ENCODE measurements around the gene CHRND.

CHRND gene

DNA sequence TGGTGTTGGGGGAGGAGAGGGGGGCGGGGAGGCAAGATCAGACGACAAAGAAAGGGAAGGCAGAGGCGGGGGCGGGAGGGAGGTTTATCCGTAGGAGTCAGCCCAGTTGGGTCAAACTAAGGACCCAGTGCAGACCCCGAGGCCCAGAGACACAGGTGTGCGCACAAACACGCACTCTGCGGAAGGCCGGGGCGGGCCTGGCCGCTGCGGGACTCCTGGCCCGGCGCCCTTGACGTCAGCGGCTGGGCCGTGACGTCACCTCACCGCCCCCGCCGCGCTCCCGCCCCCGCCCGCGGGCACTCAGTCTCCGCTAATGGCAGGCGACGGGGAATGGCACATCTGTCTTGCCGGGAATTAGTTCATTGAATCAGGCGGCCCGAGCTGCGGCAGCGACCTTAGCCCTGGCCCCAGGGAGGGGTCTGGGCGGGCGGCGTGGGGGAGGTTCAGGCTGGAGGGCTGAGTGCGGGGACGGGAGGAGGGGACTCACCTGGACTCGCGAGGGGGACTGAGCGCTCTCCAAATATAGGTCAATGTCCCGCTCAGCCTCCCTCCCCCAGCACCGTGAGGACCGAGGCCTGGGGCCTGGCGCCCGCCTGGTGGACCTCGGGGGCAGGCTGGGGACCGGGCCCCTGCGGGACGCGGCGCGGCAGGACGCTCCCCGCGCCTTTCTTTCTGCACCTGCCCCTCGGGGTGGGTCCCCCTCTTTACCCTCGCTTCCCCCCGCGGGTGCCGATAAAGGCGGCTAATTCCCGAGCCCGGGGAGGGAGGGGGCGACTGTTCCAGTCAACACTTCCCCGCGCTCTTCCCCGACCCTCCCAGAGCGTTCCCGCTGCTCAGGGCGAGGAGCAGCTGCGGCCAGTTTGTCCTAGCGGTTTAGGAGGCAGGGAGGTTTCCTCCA is 22.8 kb upstream of the CHRND start:
- DNase-seq (ENCODE audit: low read depth, low spot score), result no peak

DNA sequence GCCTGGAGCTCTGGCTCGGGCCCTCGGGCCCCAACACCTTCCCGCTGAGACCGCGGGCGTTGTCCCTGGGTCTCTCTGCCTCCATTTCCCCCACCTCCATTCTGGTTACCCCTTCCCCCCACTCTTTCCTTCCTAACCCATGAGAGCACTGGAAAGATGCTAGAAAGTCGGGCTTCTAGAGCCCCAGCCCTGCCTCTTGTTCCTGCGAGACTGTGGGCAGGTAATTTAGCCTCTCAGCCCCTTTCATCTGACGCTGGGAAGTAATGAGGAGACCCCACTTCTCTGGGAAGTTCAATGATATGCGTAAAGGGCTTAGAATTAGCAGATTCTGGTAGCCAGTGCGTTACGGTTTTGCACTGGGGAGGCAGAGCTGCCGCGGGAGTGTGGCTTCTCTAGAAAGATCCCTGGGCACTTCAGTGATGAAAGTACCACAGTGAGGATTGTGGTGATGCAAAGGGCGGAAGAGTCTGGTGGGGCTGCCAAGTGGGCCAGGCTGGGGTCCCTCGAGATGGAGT is 22.1 kb upstream of the CHRND start:
- DNase-seq (ENCODE audit: low read depth, low spot score), result no peak

- no peak for DNase-seq (ENCODE audit: low read depth, low spot score)
Measured at GRCh38 chr2:232504438-232504837, 21.5 kb upstream of the CHRND start.

DNA sequence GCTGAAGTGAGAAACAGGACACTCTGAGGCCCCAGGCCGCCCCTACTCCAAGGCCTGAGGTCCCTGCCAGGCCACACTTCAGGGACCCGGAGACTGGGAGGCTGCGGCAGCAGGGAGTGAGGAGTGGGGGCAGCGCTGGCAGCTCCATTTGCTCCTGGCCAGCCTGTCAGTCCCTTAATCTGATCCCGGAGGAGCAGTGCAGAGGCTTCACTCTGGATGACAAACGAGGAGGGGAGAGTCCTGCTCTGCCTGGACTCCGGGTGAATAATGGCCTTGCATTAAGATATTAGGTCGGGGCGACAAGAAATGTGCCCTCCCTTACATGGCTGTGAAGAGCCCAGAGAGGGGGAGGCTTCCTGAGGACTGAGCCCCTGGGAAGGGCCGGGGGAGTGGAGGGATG is 20.1 kb upstream of the CHRND start:
- no peak for DNase-seq (ENCODE audit: low read depth, low spot score)

DNA sequence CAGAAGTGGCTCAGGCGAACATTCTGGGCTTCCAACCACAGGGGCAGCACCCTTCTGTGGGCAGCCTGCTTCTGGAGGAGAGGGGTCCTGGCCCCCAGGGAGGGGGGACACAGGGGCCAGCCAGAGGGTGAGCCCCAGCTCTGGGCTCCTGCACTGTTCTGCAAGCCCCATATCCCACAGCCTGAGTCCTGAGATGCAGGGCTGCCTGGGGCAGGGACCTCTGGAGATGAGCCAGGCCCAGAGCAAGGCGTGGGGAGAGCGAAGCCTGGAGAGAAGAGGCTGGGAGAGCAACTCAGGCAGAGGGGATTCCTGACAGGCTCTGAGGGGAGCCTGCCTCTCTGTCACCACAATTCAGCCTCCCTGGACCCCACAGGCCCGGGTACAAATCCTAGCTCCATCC is 19.3 kb upstream of the CHRND start:
- no peak for DNase-seq (ENCODE audit: low read depth, low spot score)

- no peak for DNase-seq (ENCODE audit: low read depth, low spot score)
Measured at GRCh38 chr2:232508251-232508650, 17.7 kb upstream of the CHRND start.

- DNase-seq (ENCODE audit: low read depth, low spot score), result no peak
Measured at GRCh38 chr2:232511336-232511890, 14.5 kb upstream of the CHRND start.

DNA sequence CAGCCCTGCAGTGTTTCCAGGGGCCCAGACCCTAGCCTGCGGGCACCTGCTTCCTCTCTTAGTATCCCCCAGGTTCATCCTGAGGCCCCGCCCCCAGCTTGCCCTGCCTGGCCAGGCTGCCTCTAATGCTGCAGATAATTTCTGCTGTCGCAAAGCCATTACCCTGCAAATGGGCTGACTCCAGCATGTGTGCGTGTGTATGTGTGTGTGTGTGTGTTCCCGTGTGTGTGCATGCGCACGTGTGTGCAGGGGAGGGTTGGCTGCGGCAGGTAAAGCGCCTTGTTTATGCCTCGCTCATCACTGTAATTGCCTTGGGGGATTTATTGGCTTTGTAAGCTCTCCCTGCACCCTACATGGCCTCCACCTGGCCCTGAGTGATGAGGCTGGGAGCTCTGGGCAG is 13.4 kb upstream of the CHRND start:
- DNase-seq (ENCODE audit: low read depth, low spot score), result no peak

DNA sequence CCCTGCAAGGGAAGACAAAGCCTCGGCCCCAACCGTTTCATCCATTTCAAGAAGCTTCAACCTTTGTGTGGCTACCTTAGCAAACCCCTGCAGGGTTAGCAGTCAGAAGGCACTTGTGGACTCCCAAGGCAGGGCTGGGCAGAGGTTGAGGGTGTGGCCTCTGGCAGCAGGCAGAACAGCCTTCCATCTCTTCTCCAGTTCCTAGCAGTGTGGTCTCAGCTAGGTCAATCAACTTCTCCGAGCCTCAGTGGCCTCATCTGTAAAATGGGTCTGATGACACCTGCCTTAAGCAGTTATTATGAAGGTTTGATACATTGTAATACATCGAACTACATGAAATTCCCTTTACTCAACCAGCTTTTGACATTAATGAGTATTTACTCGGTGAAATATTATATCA is 12.6 kb upstream of the CHRND start:
- DNase-seq (ENCODE audit: low read depth, low spot score), result no peak

- DNase-seq (ENCODE audit: low read depth, low spot score), result no peak
Measured at GRCh38 chr2:232515639-232516038, 10.3 kb upstream of the CHRND start.

- no peak for DNase-seq (ENCODE audit: low read depth, low spot score)
Measured at GRCh38 chr2:232516551-232516950, 9.4 kb upstream of the CHRND start.

DNA sequence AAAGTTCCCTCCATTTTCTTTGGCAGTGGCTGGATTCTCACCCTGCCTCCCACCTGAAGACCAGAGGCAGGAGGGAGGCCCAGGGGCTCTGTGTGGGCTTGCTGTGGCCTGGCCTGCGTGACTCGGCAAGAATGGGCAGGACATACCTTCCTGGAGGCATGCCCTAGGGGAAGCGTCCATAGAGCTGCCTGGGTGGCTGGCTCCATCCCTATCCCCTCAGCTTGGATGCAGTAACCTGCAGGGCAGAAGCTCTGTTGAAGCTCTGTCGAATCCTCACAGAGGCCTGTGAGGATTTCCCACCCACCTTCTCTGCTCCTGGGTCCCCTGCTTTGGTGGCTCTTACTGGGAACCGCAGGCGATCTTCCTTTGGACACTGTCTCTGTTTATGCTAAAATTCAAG is 7.1 kb upstream of the CHRND start:
- no peak for DNase-seq (ENCODE audit: low read depth, low spot score)

- no peak for DNase-seq (ENCODE audit: low read depth, low spot score)
Measured at GRCh38 chr2:232519581-232520438, 6.2 kb upstream of the CHRND start, which contains the start of gene PRSS56. Gene PRSS56 (plus strand): TSS chr2:232520388. CDS start chr2:232520599, 211 bp downstream.

DNA sequence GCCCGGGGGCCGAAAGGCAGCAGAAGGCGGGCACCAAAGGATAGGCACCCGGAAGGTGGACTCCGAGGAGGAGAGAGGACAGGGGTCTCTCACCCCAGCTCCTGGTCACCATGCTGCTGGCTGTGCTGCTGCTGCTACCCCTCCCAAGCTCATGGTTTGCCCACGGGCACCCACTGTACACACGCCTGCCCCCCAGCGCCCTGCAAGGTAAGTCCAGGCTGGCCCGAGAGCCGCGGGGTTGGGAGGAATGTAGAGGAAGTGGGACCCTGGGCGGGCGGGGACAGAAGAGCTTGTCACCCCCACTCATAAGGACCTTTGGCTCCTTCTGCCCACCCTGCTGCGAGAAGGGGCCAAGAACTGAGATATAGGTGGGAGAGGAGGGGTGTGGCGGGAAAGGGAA is 5.5 kb upstream of the CHRND start:
- no peak for DNase-seq (ENCODE audit: low read depth, low spot score)

DNA sequence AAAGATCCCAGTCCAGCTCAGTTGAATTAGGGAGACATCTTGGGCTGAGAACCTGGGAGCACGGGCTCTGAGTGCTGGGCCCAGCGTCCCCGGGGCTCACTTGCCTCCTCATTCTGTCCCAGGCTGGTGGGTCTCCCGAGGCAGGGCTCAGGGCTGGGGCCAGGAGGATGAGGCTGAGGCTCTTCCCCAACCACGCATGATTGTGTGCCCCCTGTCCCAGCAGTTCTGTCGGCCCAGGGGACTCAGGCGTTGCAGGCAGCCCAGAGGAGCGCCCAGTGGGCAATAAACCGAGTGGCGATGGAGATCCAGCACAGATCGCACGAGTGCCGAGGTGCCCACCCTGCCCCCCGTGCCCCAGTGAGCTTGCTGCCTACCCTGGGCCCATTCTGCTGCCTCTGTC is 4.9 kb upstream of the CHRND start:
- DNase-seq (ENCODE audit: low read depth, low spot score), result no peak

- peak; percentile 53 for DNase-seq (ENCODE audit: low read depth, low spot score)
Measured at GRCh38 chr2:232521959-232522622, 3.9 kb upstream of the CHRND start.

GRCh38 chr2:232522623-232523401 is 3.1 kb upstream of the CHRND start:
- no peak for DNase-seq (ENCODE audit: low read depth, low spot score)

DNA sequence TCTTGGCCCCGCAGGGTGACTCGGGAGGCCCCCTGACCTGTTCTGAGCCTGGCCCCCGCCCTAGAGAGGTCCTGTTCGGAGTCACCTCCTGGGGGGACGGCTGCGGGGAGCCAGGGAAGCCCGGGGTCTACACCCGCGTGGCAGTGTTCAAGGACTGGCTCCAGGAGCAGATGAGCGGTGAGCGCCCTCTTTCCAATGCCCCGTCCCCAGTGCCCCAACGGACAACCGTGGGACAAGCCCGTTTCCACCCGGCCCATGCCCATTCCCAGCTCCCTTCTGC is 2.6 kb upstream of the CHRND start:
- DNase-seq (ENCODE audit: low read depth, low spot score), result no peak

DNA sequence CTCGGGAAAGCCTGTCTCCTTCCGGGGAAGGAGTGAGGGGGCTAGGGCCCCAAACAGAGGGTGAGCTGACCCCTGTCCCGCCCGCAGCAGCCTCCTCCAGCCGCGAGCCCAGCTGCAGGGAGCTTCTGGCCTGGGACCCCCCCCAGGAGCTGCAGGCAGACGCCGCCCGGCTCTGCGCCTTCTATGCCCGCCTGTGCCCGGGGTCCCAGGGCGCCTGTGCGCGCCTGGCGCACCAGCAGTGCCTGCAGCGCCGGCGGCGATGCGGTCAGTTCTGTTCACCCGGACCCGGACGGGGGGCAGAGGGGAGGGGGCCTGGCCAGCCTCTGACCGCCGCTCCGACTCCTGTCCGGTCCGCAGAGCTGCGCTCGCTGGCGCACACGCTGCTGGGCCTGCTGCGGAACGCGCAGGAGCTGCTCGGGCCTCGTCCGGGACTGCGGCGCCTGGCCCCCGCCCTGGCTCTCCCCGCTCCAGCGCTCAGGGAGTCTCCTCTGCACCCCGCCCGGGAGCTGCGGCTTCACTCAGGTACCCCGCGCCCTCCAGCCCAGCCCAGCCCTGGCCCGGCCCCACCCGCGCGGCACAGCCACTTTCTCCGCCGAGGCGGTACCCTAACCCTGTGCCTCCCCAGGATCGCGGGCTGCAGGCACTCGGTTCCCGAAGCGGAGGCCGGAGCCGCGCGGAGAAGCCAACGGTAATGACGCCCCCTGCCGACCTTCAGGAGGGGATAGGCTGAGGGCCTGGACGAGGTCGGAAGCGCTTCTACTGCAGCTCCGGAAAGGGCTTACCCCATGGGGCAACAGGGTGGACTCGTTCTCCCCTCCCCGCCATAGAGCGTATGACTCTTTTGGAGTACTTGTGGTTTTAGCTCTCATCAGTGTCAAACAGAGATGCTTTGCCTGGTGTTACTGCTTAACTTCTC is 2.0 kb upstream of the CHRND start:
- DNase-seq (ENCODE audit: low read depth, low spot score), result no peak

DNA sequence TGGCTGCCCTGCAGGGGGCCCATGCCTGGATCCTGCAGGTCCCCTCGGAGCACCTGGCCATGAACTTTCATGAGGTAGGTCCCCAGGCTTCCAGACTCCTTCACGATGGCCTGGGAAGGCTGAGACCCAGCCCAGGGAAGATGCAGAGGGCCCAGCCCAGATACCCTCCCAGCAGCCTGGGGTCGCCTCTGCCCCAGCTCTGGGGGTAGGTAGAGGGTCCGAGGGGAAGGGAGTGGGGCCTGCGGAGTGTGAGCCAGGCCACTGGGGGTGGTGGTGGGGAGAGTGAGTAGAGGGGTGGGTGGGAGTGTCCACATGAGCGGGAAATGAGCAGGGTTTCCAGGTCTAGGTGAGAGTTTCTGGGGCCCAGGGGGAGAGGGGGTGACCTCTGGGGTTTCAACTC is 1.2 kb upstream of the CHRND start:
- DNase-seq (ENCODE audit: low read depth, low spot score), result no peak
